CD8-positive, alpha-beta memory T cell (primary cell): Measurements from ENCODE around the gene NXN. TPM values are rescaled to one million over a fixed set of nuclear protein-coding genes. Genes with fewer than 3 reads are reported as not detected.
"Not testable (repeated sequence)": the region's sequence is repeated elsewhere in the genome, so short reads cannot be mapped to it uniquely, and the experiment has no call there.

ENCODE experiments used
- CTCF ChIA-PET: fragments of 350-600 bp; sonication (Branson Sonifier 250); formaldehyde crosslinking; loops from one replicate; lab custom pipeline; 2021; ENCODE audit warnings: antibody characterized with exemption; lab: Charles Lee
- POLR2A ChIA-PET: fragments of 350-600 bp; sonication (Branson Sonifier 250); formaldehyde crosslinking; loops from one replicate; lab custom pipeline; 2021; ENCODE audit warnings: antibody characterized with exemption; lab: Charles Lee
- DNase-seq, 5 donors: peaks; one replicate each; pipeline versions ENCODE4 v3.0.0 to v3.0.0-alpha.2; 2020 to 2022; ENCODE audit warnings: mixed read lengths in 1 of 5
- H3K27ac ChIP-seq: one replicate; pipeline ENCODE4 v1.7.0; 2013; ENCODE audit warnings: low read depth, mild to moderate bottlenecking, low read length, moderate library complexity
- H3K27me3 ChIP-seq: 2 replicates; pipeline ENCODE4 v1.7.0; 2013; ENCODE audit warnings: low read length, mild to moderate bottlenecking; ENCODE audit not compliant: insufficient read depth, poor library complexity, severe bottlenecking
- H3K36me3 ChIP-seq: 2 replicates; pipeline ENCODE4 v1.7.0; 2013; ENCODE audit warnings: mild to moderate bottlenecking, low read length, moderate library complexity; ENCODE audit not compliant: insufficient read depth
- H3K4me1 ChIP-seq: 2 replicates; pipeline ENCODE4 v1.7.0; 2013; ENCODE audit warnings: mild to moderate bottlenecking, low read length, moderate library complexity; ENCODE audit not compliant: insufficient read depth
- H3K4me3 ChIP-seq: 2 replicates; pipeline ENCODE4 v1.7.0; 2013; ENCODE audit warnings: mild to moderate bottlenecking, low read length
- H3K9me3 ChIP-seq: 2 replicates; pipeline ENCODE4 v1.7.0; 2013; ENCODE audit warnings: mild to moderate bottlenecking, low read length
- H3K27ac Mint-ChIP-seq, 8 donors: one replicate each; pipeline ENCODE4 v1.8.0; 2020 to 2021; ENCODE audit warnings: mixed read lengths in 8 of 8, mild to moderate bottlenecking in 6 of 8, inconsistent platforms in 3 of 8, moderate library complexity in 3 of 8
- H3K27me3 Mint-ChIP-seq, 2 donors: one replicate each; pipeline ENCODE4 v1.8.0; 2020 to 2021; ENCODE audit warnings: mixed read lengths in 2 of 2, mild to moderate bottlenecking in 1 of 2, moderate library complexity in 1 of 2
- H3K36me3 Mint-ChIP-seq, 3 donors: one replicate each; pipeline ENCODE4 v1.8.0; 2020 to 2021; ENCODE audit warnings: mixed read lengths in 3 of 3, inconsistent platforms in 1 of 3, mild to moderate bottlenecking in 1 of 3
- H3K4me1 Mint-ChIP-seq, 3 donors: one replicate each; pipeline ENCODE4 v1.8.0; 2020 to 2021; ENCODE audit warnings: mixed read lengths in 3 of 3, inconsistent platforms in 1 of 3, mild to moderate bottlenecking in 1 of 3
- H3K4me3 Mint-ChIP-seq, 7 donors: one replicate each; pipeline ENCODE4 v1.8.0; 2020 to 2021; ENCODE audit warnings: mixed read lengths in 7 of 7, mild to moderate bottlenecking in 6 of 7, moderate library complexity in 4 of 7, inconsistent platforms in 2 of 7
- H3K9me3 Mint-ChIP-seq, 5 donors: one replicate each; pipeline ENCODE4 v1.8.0; 2020 to 2022; ENCODE audit warnings: mixed read lengths in 5 of 5, mild to moderate bottlenecking in 3 of 5, moderate library complexity in 2 of 5, inconsistent platforms in 1 of 5
- polyA plus RNA-seq: library from polyadenylated mRNA; unstranded; fragments of 300-500 nt; fragmentation: Illumina TruSeq; gene quantifications from one replicate; pipeline ENCODE4 v1.2.3, GENCODE V29; 2021
- total RNA-seq, 2 experiments: library from RNA; stranded (reverse); gene quantifications; one replicate each; pipeline ENCODE4 v1.2.3, GENCODE V29; 2021

Gene NXN
- total and polyA plus RNA-seq, 3 experiments from 2014 or later: 0.08 to 0.42 (median 0.31) TPM

- Histone ChIP-seq H3K36me3 (no peaks in the 10 kb centered on the region), H3K9me3 (no peaks in the 10 kb centered on the region), H3K4me1 (no peaks in the 10 kb centered on the region), H3K27ac (no peak overlapping the region), H3K4me3 (no peak overlapping the region), H3K27me3 (no peaks in the 10 kb centered on the region)
- DNase-seq: no peak
- Mint-ChIP-seq H3K4me3 (no peak overlapping the region), H3K9me3 (no peaks in the 10 kb centered on the region), H3K36me3 (no peaks in the 10 kb centered on the region), H3K27ac (peak overlapping the region in 1 of 8 donors; percentile 19), H3K4me1 (no peaks in the 10 kb centered on the region), H3K27me3 (peaks cover 33 to 55% of the 10 kb centered on the region in 2 donors)
- CTCF ChIA-PET: no interaction called here
- POLR2A ChIA-PET: no interaction called here
Measured at GRCh38 chr17:869086-869485, 110.5 kb downstream of the NXN start.

GRCh38 chr17:867896-868489 lies 111.6 kb downstream of the NXN start:
- Mint-ChIP-seq H3K27ac (no peak overlapping the region), H3K9me3 (no peaks in the 10 kb centered on the region), H3K4me3 (no peak overlapping the region), H3K36me3 (no peaks in the 10 kb centered on the region), H3K27me3 (peaks cover 31 to 54% of the 10 kb centered on the region in 2 donors), H3K4me1 (no peaks in the 10 kb centered on the region)
- Histone ChIP-seq H3K27me3 (no peaks in the 10 kb centered on the region), H3K36me3 (no peaks in the 10 kb centered on the region), H3K27ac (no peak overlapping the region), H3K9me3 (no peaks in the 10 kb centered on the region), H3K4me1 (no peaks in the 10 kb centered on the region), H3K4me3 (no peak overlapping the region)
- CTCF ChIA-PET: no interaction called here
- POLR2A ChIA-PET: no interaction called here
- no peak for DNase-seq

GRCh38 chr17:867238-867637 lies 112.3 kb downstream of the NXN start:
- H3K4me3 ChIP-seq, H3K9me3 ChIP-seq, H3K4me1 Mint-ChIP-seq, DNase-seq, CTCF ChIA-PET, H3K4me1 ChIP-seq, H3K27ac Mint-ChIP-seq, POLR2A ChIA-PET, H3K4me3 Mint-ChIP-seq, H3K9me3 Mint-ChIP-seq, H3K36me3 Mint-ChIP-seq, H3K27ac ChIP-seq, H3K36me3 ChIP-seq, H3K27me3 ChIP-seq: not testable (repeated sequence)
- H3K27me3 Mint-ChIP-seq: peaks cover 29 to 53% of the 10 kb centered on the region in 2 donors

- DNase-seq: no peak
- no peaks in the 10 kb centered on the region for H3K27me3 ChIP-seq
- Mint-ChIP-seq H3K36me3 (no peaks in the 10 kb centered on the region), H3K9me3 (no peaks in the 10 kb centered on the region), H3K4me1 (no peaks in the 10 kb centered on the region), H3K4me3 (no peak overlapping the region), H3K27me3 (peaks cover 29 to 47% of the 10 kb centered on the region in 2 donors), H3K27ac (no peak overlapping the region)
- no peak overlapping the region for H3K27ac ChIP-seq
- no peaks in the 10 kb centered on the region for H3K9me3 ChIP-seq
- no peaks in the 10 kb centered on the region for H3K36me3 ChIP-seq
- H3K4me1 ChIP-seq: no peaks in the 10 kb centered on the region
- ChIA-PET POLR2A (no interaction called here), CTCF (no interaction called here)
- H3K4me3 ChIP-seq: no peak overlapping the region
Measured at GRCh38 chr17:866568-867103, 112.9 kb downstream of the NXN start.

GRCh38 chr17:864315-864714 lies 115.3 kb downstream of the NXN start:
- peak overlapping the region in 1 of 7 donors; percentile 7 for H3K4me3 Mint-ChIP-seq
- peaks cover 21 to 44% of the 10 kb centered on the region in 2 donors for H3K27me3 Mint-ChIP-seq
- CTCF ChIA-PET: no interaction called here
- no peaks in the 10 kb centered on the region for H3K36me3 Mint-ChIP-seq
- no peaks in the 10 kb centered on the region for H3K4me1 ChIP-seq
- H3K9me3 Mint-ChIP-seq: no peaks in the 10 kb centered on the region
- no peaks in the 10 kb centered on the region for H3K9me3 ChIP-seq
- no peak overlapping the region for H3K27ac Mint-ChIP-seq
- POLR2A ChIA-PET: no interaction called here
- no peaks in the 10 kb centered on the region for H3K4me1 Mint-ChIP-seq
- H3K27me3 ChIP-seq: no peaks in the 10 kb centered on the region
- no peak overlapping the region for H3K27ac ChIP-seq
- H3K36me3 ChIP-seq: no peaks in the 10 kb centered on the region
- DNase-seq: no peak
- no peak overlapping the region for H3K4me3 ChIP-seq

GRCh38 chr17:863880-864279 lies 115.7 kb downstream of the NXN start:
- peaks cover 21 to 40% of the 10 kb centered on the region in 2 donors for H3K27me3 Mint-ChIP-seq
- ChIA-PET POLR2A (no interaction called here), CTCF (no interaction called here)
- H3K27ac ChIP-seq: no peak overlapping the region
- no peaks in the 10 kb centered on the region for H3K9me3 Mint-ChIP-seq
- no peaks in the 10 kb centered on the region for H3K4me1 Mint-ChIP-seq
- no peaks in the 10 kb centered on the region for H3K36me3 ChIP-seq
- DNase-seq: no peak
- no peaks in the 10 kb centered on the region for H3K9me3 ChIP-seq
- no peaks in the 10 kb centered on the region for H3K4me1 ChIP-seq
- peak overlapping the region in 2 of 7 donors; percentile 7 to 66 for H3K4me3 Mint-ChIP-seq
- H3K27ac Mint-ChIP-seq: no peak overlapping the region
- H3K36me3 Mint-ChIP-seq: no peaks in the 10 kb centered on the region
- H3K4me3 ChIP-seq: no peak overlapping the region
- H3K27me3 ChIP-seq: no peaks in the 10 kb centered on the region

GRCh38 chr17:862582-862981 lies 117.0 kb downstream of the NXN start:
- no peaks in the 10 kb centered on the region for H3K9me3 Mint-ChIP-seq
- CTCF ChIA-PET: no interaction called here

GRCh38 chr17:861364-861763 lies 118.2 kb downstream of the NXN start:
- Histone ChIP-seq H3K27ac (no peak overlapping the region), H3K4me1 (no peaks in the 10 kb centered on the region), H3K27me3 (no peaks in the 10 kb centered on the region), H3K36me3 (no peaks in the 10 kb centered on the region), H3K4me3 (no peak overlapping the region), H3K9me3 (no peaks in the 10 kb centered on the region)
- H3K27ac Mint-ChIP-seq: no peak overlapping the region
- peaks cover 8 to 29% of the 10 kb centered on the region in 2 donors for H3K27me3 Mint-ChIP-seq
- H3K36me3 Mint-ChIP-seq: no peaks in the 10 kb centered on the region
- CTCF ChIA-PET: interaction anchor here (0.6 to 1.0 kb wide), 2 partner anchors 11 to 165 kb away, joined by 3 to 4 read pairs; no protein-coding TSS in a partner anchor
- no peaks in the 10 kb centered on the region for H3K4me1 Mint-ChIP-seq
- POLR2A ChIA-PET: no interaction called here
- no peaks in the 10 kb centered on the region for H3K9me3 Mint-ChIP-seq
- DNase-seq: no peak
- H3K4me3 Mint-ChIP-seq: no peak overlapping the region

More at GRCh38 chr17:862582-862981, 117.0 kb downstream of the NXN start:
- POLR2A ChIA-PET: no interaction called here
- H3K27ac Mint-ChIP-seq: no peak overlapping the region
- Histone ChIP-seq H3K27ac (no peak overlapping the region), H3K36me3 (no peaks in the 10 kb centered on the region), H3K4me1 (no peaks in the 10 kb centered on the region), H3K27me3 (no peaks in the 10 kb centered on the region), H3K4me3 (no peak overlapping the region), H3K9me3 (no peaks in the 10 kb centered on the region)
- DNase-seq: no peak
- peaks cover 10 to 30% of the 10 kb centered on the region in 2 donors for H3K27me3 Mint-ChIP-seq
- no peaks in the 10 kb centered on the region for H3K36me3 Mint-ChIP-seq
- no peaks in the 10 kb centered on the region for H3K4me1 Mint-ChIP-seq
- H3K4me3 Mint-ChIP-seq: no peak overlapping the region
